OCI-LY7 (cell line): Measurements from ENCODE around the gene SMG6. TPM values are rescaled to one million over a fixed set of nuclear protein-coding genes. Genes with fewer than 3 reads are reported as not detected.

Source experiments
- BruUV-seq: library from RNA; stranded (reverse); fragments of 400-500 nt; replicated peaks from 2 replicates; lab custom pipeline; 2021; lab: Mats Ljungman, UMichigan
- CTCF ChIA-PET: fragments of 300-600 bp; sonication (Branson Sonifier 250); formaldehyde crosslinking; loops from one replicate; lab custom pipeline; 2022; ENCODE audit warnings: antibody characterized with exemption; ENCODE audit not compliant: unreplicated experiment; lab: Charles Lee
- POLR2A ChIA-PET: fragments of 300-600 bp; sonication (Branson Sonifier 250); formaldehyde crosslinking; loops from one replicate; lab custom pipeline; 2022; ENCODE audit warnings: antibody characterized with exemption; lab: Charles Lee
- DNase-seq: peaks from one replicate; pipeline ENCODE4 v3.0.0-alpha.2; 2015; ENCODE audit warnings: low spot score
- H2AFZ ChIP-seq: fragments of 200-600 bp; sonication (generic), shearing (Covaris generic); 2 replicates; pipeline ENCODE4 v1.6.1; 2014; ENCODE audit warnings: mild to moderate bottlenecking, antibody characterized with exemption, low read length, moderate library complexity
- H3K27ac ChIP-seq: fragments of 200-600 bp; sonication (generic); 2 replicates; pipeline ENCODE4 v1.5.1; 2014; ENCODE audit warnings: mixed run types, low read depth, mild to moderate bottlenecking, moderate library complexity, low read length, inconsistent platforms; ENCODE audit not compliant: poor library complexity, severe bottlenecking
- H3K36me3 ChIP-seq: fragments of 200-600 bp; sonication (generic); 2 replicates; pipeline ENCODE4 v1.6.1; 2014; ENCODE audit warnings: mild to moderate bottlenecking, antibody characterized with exemption, low read length, moderate library complexity, mixed read lengths; ENCODE audit not compliant: insufficient read depth
- H3K4me1 ChIP-seq: fragments of 200-600 bp; sonication (generic); 2 replicates; pipeline ENCODE4 v1.5.1; 2014; ENCODE audit warnings: mild to moderate bottlenecking, low read length; ENCODE audit not compliant: insufficient read depth, poor library complexity, severe bottlenecking
- H3K4me2 ChIP-seq: fragments of 200-600 bp; sonication (generic); 2 replicates; pipeline ENCODE4 v1.6.1; 2014; ENCODE audit warnings: mild to moderate bottlenecking, low read length
- H3K4me3 ChIP-seq: fragments of 200-600 bp; sonication (generic); 2 replicates; pipeline ENCODE4 v1.5.1; 2014; ENCODE audit warnings: mild to moderate bottlenecking, low read depth, low read length; ENCODE audit not compliant: poor library complexity, severe bottlenecking
- H3K79me2 ChIP-seq: fragments of 200-600 bp; sonication (generic); 2 replicates; pipeline ENCODE4 v1.6.1; 2016; ENCODE audit warnings: low read depth, mild to moderate bottlenecking, low read length, moderate library complexity, mixed read lengths; ENCODE audit not compliant: insufficient read depth
- H3K9me2 ChIP-seq: fragments of 200-600 bp; sonication (generic); 2 replicates; pipeline ENCODE4 v1.6.1; 2016; ENCODE audit warnings: mild to moderate bottlenecking, low read length, mixed read lengths; ENCODE audit not compliant: insufficient read depth
- H3K9me3 ChIP-seq: fragments of 200-600 bp; sonication (generic); 2 replicates; pipeline ENCODE4 v1.6.1; 2014; ENCODE audit warnings: mild to moderate bottlenecking, mixed run types, low read length, mixed read lengths
- H4K20me1 ChIP-seq: fragments of 200-600 bp; sonication (generic); 2 replicates; pipeline ENCODE4 v1.6.1; 2014; ENCODE audit warnings: mild to moderate bottlenecking, antibody characterized with exemption, low read length, moderate library complexity, mixed read lengths; ENCODE audit not compliant: insufficient read depth
- EZH2phosphoT487 ChIP-seq: fragments of 200-600 bp; sonication (generic); IDR thresholded peaks from 2 replicates; pipeline ENCODE4 v1.6.1; 2018; ENCODE audit warnings: low read depth, borderline replicate concordance, mild to moderate bottlenecking, mixed run types, antibody characterized with exemption, low read length, moderate library complexity, mixed read lengths
- intact Hi-C: fragments of 100-400 bp; cut with micrococcal nuclease; formaldehyde crosslinking; loops from one replicate; pipeline ENCODE4 v1.10.0; 2022; ENCODE audit not compliant: unreplicated experiment
- total RNA-seq, 2 experiments: library from RNA; depleted of rRNA in 1 of 2; stranded (reverse); fragments of >200 nt in 1 of 2; shearing (Covaris generic) in 1 of 2; gene quantifications; 2 replicates each; pipeline ENCODE4 v1.2.3, GENCODE V29; 2014 to 2022
- TF ChIP-seq, protein P1 (sequence below): fragments of 200-600 bp; sonication (generic); conservative IDR thresholded peaks from 2 replicates; pipeline ENCODE4 v1.5.1; 2014; ENCODE audit warnings: mild to moderate bottlenecking, antibody characterized with exemption, low read length, moderate library complexity, mixed read lengths

Gene SMG6
- total RNA-seq, 2 experiments from 2014 or later = 12.5 to 17.8 TPM

DNA sequence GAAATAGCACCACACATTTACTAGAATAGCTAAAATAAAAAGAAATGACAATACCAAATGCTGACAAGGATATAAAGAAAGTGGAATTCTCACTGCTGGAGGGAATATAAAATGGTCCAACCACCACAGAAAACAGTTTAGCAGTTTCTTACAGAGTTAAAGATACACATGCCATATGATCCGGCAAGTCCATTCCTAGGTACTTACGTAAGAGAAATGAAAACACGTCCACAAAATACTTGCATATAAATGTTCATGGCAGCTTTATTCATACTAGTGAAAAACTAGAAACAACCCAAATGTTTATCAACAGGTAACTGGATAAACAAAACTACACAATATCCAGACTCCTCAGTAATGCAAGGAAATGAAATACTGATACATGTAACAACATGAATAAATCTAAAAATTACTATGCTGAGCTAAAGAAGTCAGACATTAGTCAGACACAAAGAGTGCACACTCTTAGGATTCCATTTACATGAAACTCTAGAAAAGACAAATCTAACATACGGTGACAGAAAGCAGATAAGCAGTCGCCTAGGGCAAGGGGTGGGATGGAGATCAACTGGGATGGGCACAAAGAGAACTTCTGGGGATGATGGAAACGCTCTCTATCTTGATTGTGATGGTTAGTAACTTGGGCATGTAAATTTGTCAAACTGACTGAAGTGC is 76.4 kb downstream of the SMG6 start:
- H3K4me2 ChIP-seq = no peak overlapping the region
- ChIA-PET CTCF (no interaction called here), POLR2A (no interaction called here)
- no peaks in the 10 kb centered on the region for H3K9me3 ChIP-seq
- TF ChIP-seq EZH2phosphoT487 = no peak
- TF ChIP-seq, protein P1, sequence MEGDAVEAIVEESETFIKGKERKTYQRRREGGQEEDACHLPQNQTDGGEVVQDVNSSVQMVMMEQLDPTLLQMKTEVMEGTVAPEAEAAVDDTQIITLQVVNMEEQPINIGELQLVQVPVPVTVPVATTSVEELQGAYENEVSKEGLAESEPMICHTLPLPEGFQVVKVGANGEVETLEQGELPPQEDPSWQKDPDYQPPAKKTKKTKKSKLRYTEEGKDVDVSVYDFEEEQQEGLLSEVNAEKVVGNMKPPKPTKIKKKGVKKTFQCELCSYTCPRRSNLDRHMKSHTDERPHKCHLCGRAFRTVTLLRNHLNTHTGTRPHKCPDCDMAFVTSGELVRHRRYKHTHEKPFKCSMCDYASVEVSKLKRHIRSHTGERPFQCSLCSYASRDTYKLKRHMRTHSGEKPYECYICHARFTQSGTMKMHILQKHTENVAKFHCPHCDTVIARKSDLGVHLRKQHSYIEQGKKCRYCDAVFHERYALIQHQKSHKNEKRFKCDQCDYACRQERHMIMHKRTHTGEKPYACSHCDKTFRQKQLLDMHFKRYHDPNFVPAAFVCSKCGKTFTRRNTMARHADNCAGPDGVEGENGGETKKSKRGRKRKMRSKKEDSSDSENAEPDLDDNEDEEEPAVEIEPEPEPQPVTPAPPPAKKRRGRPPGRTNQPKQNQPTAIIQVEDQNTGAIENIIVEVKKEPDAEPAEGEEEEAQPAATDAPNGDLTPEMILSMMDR = no peak
- H3K4me1 ChIP-seq = no peaks in the 10 kb centered on the region
- no peak overlapping the region for H2AFZ ChIP-seq
- DNase-seq = no peak
- H3K79me2 ChIP-seq = no peaks in the 10 kb centered on the region
- 0 out of 2 replicates have a peak, but pooled peaks cover 3% of the 10 kb centered on the region for H3K36me3 ChIP-seq
- intact Hi-C loops = no loop called here
- no peak overlapping the region for H3K27ac ChIP-seq
- H3K4me3 ChIP-seq = no peak overlapping the region
- no peaks in the 10 kb centered on the region for H4K20me1 ChIP-seq
- no TSS peak for BruUV-seq
- H3K9me2 ChIP-seq = no peaks in the 10 kb centered on the region

DNA sequence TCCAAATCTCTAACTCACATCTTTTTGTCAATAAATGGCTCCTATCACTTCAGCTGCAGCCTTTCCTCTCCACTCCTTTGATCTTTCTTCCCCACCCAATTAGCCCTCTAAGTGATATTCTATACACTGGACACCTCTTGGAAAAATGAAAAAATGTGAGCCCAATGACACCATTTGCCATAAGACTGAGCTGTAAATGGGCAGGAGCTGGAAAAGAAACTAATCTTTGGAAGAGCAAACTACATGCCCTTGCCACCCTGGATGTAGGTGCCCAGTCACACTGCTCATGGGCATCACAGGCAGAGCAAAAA is 80.0 kb downstream of the SMG6 start:
- no peaks in the 10 kb centered on the region for H3K9me2 ChIP-seq
- no peak for DNase-seq
- H4K20me1 ChIP-seq = no peaks in the 10 kb centered on the region
- CTCF ChIA-PET = no interaction called here
- no peak overlapping the region for H3K4me2 ChIP-seq
- H3K4me1 ChIP-seq = peaks cover 3% of the 10 kb centered on the region
- H3K79me2 ChIP-seq = no peaks in the 10 kb centered on the region
- no TSS peak for BruUV-seq
- intact Hi-C loops = no loop called here
- no peak overlapping the region for H3K4me3 ChIP-seq
- H3K9me3 ChIP-seq = no peaks in the 10 kb centered on the region
- 0 out of 2 replicates have a peak, but pooled peaks cover 3% of the 10 kb centered on the region for H3K36me3 ChIP-seq
- TF ChIP-seq, protein P1 = no peak
- TF ChIP-seq EZH2phosphoT487 = no peak
- H2AFZ ChIP-seq = no peak overlapping the region
- POLR2A ChIA-PET = interaction anchor here (0.6 to 1.5 kb wide), 4 partner anchors 11 to 40 kb away, joined by 3 to 5 read pairs (median 4); no protein-coding TSS in a partner anchor
- H3K27ac ChIP-seq = no peak overlapping the region
